Dedifferentiated amniotic fluid mesenchymal stem cell (primary cell): ENCODE results near the gene MYOD1.

Experiments used
- DNase-seq: peaks from one replicate; pipeline ENCODE4 v3.0.0-alpha.2; 2016; ENCODE audit errors: extremely low spot score

Gene MYOD1

DNA sequence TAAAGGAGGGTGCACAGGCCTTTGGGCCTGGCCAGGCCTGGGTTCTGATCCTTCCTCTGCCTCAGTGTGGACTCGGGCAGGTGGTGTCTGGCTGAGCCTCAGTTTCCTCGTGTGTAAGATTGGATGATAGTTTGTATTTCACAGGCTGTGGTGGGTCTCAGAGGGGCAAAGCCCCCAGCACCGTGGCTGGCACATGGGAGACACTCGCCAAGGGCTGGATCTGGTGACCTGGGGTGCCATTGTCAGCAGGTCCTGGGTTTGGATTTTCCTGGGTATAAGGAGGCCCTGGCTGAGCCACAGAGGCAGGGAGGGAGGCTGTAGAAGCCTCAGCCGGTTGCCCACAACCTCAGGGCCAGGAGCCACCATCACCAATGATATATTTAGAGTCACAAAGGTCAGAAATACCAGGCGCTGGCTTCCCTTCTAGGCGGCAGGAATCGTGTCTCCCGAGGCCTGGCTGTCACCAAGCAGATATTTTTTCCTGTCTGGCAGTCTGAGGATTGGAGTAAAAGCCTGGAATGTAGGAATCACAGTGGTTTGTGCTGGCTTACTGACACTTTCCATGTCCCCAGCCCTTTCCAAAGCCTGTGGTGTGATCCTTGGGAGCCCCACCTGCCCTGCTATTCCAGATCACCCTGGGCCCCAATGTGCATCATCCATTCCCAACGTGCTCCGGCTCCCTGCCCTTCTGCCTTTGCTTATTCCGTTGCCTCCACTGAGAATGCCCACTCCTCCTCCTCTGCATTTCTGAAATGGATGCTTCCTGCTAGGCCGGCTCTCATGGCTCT is 30.8 kb downstream of the MYOD1 start:
- no peak for DNase-seq

DNA sequence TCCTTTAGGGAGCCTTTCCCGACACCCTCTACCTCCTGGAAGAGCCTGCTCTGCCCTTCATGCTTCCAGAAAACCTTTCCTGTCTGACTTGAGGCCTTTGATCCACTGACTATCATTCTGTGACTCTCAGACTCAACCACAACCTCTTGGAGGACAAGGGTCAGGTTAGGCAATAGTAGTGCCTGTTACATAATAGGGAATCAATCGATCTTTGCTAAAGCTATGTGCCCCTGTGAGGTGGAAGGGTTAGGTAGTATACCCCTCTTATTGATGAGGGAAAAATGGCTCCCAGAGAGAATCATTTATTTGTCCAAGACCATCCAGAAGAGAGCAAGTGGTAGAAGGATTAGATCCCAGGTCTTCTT is 31.4 kb downstream of the MYOD1 start:
- DNase-seq, result no peak

- DNase-seq, result no peak
These were observed 32.2 kb downstream of the MYOD1 start for GRCh38 chr11:17751558-17751957.

DNA sequence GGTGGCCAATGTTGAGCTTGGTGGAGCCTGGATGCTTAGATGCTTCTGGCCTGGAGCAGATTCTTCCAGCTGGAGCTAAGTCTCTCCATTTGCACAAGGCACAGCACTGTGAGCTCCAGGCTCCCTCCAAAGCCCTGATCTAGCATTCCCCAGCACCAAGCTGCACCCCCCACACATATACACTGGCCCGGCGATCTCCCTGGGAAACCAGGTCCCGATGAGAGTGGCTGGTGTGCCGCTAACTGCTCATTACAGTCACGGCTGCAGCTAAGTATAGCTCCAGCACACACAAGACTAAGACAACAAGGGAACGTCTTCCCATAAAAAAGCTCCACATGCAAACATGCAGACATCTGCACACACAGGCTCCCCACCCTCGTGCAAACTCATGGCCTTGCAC is 32.8 kb downstream of the MYOD1 start:
- DNase-seq, result no peak

GRCh38 chr11:17753153-17753552 is 33.8 kb downstream of the MYOD1 start:
- no peak for DNase-seq

DNA sequence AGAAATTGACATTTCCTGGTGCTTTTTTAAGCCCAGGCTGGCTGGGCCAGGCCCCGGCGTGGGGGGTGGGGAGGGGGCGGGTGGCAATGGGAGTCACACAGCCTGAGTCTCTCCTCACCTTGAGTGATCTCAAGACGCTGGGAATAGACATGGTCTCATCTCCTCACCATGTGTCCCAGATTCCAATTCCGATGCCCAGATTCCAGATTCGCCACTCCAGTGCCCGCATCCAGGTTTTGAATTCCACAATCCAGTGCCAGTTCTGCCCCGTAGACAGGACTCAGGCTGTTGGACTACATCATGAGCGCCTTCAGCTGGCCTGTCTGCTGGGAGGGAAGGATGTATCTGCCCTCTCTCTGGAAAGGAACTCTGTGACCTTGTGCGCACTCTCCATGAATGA is 34.3 kb downstream of the MYOD1 start:
- no peak for DNase-seq

DNA sequence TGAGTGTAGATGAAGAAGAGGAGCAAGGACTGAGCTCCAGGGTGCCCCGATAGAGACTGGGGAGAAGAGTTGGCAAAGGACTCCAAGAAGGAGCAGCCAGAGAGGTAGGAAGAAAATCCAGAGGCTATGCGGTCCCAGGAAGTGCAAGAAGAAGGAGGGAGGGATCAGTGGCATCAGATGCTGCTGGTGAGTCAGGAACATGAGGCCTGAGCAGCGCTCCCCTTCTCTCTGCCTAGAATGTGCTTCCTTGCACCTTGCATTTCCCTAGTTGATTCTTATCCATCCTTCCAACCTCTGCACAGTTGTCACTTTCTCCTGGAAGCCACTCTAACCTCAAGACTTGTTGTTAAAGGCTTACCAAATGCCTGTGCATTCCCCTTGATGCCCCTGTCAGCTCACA is 36.5 kb downstream of the MYOD1 start:
- DNase-seq, result no peak

- no peak for DNase-seq
These were observed 41.0 kb downstream of the MYOD1 start for GRCh38 chr11:17760102-17761029.

- DNase-seq, result no peak
These were observed 43.1 kb downstream of the MYOD1 start for GRCh38 chr11:17762309-17762974.

- DNase-seq, result no peak
These were observed 43.9 kb downstream of the MYOD1 start for GRCh38 chr11:17763244-17763643.

GRCh38 chr11:17763703-17764102 is 44.3 kb downstream of the MYOD1 start:
- DNase-seq, result no peak

DNA sequence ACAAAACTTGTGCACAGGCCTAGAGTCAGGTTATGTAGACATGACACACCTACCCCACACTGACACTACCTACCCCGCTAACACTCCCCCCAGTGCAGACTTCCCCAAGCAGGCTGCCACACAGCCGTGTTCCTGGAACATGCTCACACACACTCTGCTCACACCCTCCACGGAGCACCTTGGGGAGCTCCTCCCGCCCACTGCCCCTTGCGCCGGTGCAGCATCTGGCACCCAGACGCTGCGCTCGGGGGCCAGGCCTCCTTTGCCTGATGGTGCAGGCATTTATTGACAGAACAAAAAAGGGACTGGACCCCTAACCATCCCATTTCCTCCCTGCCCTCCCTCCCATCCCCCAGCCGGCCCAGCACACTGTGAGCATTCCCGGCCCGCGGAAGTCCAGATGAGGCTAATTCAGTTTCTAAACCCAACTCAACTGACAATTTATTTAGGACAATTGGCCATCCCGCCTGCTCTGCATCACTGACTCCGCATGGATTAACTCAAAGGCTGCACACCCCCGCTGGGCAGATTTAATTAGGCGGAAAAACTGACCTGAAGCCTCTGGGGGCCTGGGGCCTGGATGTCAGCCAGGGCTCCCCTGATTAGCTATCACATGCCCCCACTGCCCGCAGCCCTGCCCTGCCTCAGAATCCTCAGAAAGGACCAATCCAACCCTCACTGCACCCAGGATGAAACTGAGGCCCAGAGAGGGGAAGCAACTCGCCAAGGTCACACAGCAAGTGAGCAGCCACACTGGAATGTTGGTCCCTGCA is 45.3 kb downstream of the MYOD1 start:
- no peak for DNase-seq

GRCh38 chr11:17765356-17766072 is 46.1 kb downstream of the MYOD1 start:
- DNase-seq, result no peak

- DNase-seq, result no peak
These were observed 46.6 kb downstream of the MYOD1 start for GRCh38 chr11:17766073-17766359.

DNA sequence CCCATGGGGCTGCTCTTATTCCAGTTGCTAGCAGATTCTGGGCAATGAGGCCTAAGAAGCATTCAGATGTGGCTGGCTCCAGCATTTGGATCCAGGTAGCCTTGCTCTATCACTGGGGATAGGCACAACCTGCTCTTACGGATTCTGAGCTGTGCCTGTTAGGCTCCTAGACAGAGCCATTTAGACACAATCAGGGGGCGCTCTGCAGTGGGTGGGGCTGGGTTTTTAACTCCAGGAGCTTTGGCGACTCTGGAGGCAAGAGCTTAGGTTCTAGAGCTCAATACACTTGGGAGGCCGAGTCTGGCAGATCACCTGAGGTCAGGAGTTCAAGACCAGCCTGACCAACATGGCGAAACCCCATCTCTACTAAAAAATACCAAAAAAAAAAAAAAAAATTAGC is 47.2 kb downstream of the MYOD1 start:
- no peak for DNase-seq

DNA sequence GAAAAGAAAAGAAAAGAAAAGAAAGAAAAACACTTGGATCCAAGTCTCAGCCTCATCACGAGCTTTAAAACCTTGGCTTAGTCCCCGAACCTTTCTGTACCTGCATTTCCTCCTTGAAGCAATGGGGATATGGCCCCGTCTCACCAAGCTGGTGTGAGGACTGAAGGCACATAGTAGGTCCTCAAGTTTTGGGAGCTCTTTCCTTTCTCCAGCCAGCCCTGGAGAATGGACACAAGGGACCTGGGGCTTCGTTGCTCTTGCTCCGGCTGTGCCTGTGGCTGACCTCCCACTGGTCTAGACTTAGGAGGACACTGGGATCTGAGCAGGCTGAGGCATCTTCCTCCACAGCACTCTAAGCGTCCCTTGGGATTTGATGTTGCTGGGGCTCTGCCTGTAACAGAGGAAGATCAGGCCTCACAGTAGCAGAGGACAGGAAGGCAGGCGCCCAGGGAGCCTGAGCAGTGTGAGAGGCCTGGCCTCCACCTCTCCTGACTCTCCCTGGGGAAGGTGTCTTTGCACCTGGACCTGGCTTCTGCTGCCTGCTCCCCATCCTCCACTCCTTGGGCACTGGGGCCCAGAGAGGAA is 48.0 kb downstream of the MYOD1 start:
- DNase-seq, result no peak

DNA sequence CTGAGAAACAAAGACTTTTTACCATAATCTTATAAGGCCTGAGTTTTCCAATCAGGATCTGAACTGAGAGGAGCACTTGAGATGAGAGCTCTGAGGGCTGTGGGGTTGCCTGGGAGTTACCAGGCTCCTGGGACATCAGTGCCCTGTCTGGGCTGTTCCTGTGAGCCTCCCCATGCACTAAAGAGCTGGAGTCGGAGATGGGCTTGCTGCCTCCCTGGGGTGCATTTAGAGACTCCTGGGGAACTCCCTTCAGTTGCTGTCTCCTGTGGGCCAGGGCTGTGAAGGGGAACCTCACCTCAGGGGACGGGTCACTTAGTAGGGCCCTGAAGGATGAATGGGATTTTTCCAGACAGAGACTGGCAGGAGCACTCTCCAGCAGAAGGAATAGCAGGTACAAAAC is 48.5 kb downstream of the MYOD1 start:
- no peak for DNase-seq

DNA sequence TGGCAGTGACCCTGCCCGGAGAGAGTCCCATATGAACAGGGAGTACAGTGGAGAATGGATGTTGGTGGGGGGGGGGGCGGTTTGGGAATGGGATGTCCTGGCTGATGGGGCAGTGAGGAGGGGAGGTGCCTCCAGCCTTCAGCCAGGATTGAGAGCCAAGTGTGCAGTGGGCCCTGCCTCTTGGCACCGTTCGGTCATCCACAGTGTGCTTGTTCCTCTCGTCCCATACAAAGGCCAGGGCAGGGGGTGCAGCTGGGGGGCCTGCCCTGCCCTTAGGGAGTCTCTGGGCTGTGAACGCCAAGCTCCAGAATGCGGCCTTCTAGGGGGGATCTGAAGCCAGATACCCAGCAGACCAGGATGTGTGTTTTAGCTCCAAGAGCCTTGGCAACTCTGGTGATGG is 49.2 kb downstream of the MYOD1 start:
- DNase-seq, result no peak

- DNase-seq, result no peak
These were observed 49.8 kb downstream of the MYOD1 start for GRCh38 chr11:17769218-17769617.

DNA sequence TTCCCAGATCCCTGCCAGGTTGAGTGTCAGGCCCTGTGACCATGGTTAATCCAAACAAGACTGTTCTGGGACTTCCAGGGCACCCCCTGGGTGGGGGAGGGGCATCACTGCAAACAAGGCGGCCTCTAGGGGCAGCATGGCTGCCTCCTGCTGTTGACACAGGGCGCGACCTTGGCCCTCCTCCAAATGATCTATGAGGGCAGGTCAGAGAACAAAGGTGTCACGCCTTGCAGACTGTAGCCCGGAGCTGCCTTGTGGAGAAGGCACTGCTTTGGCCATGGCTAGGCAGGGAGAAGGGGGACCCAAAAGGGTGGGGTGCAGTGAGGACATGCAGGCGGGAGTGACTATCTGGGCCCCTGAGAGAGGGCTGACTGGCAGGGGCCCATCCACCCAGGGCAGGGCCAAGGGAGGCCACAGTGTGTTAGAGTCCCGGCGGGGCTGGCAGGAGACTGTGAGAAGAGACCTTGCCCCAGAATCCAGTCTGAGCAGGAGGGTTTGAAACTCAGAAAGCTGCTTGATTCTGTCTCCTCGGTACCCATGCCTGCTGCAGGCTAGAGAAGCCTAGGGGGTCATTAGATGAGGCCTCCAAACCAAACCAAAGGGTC is 50.8 kb downstream of the MYOD1 start:
- no peak for DNase-seq

DNA sequence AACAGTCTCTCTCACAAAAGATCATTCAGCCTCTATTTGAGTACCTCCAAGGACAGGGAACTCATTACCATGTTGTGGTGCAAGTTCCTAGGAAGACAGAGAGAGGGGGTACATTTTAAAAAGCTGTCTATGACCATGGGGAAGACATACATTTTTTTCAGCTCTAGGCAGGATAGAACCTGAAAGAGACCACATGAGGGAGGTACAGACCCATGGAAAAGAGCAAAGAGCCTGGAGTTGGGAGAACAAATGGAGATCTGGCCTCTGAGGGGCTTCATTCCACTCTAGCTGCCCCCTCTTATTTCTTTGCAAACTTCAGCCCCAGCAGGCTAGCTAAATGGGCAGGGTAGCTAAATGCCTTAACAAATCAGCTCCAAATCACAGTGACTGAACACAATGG is 51.5 kb downstream of the MYOD1 start:
- DNase-seq, result no peak
